Activated naive CD4-positive, alpha-beta T cell treated with anti-CD3 and anti-CD28 coated beads, Interleukin-2, amount 50 U/mL, for 24 hours (primary cell): ENCODE measurements around the gene GNG12.

ENCODE experiments used
- H3K27ac Mint-ChIP-seq: one replicate; pipeline ENCODE4 v1.8.0; 2021; ENCODE audit warnings: mild to moderate bottlenecking, mixed read lengths
- H3K27me3 Mint-ChIP-seq: one replicate; pipeline ENCODE4 v1.8.0; 2021; ENCODE audit warnings: mixed read lengths
- H3K36me3 Mint-ChIP-seq: one replicate; pipeline ENCODE4 v1.8.0; 2021; ENCODE audit warnings: mixed read lengths
- H3K4me1 Mint-ChIP-seq: one replicate; pipeline ENCODE4 v1.8.0; 2021; ENCODE audit warnings: mixed read lengths
- H3K4me3 Mint-ChIP-seq: one replicate; pipeline ENCODE4 v1.8.0; 2021; ENCODE audit warnings: mild to moderate bottlenecking, mixed read lengths
- H3K9me3 Mint-ChIP-seq: one replicate; pipeline ENCODE4 v1.8.0; 2021; ENCODE audit warnings: mixed read lengths

GNG12 gene

GRCh38 chr1:67766141-67766978, 66.9 kb downstream of the GNG12 start:
- Mint-ChIP-seq H3K4me1 (peaks cover 7% of the 10 kb centered on the region), H3K27ac (no peak overlapping the region), H3K36me3 (no peaks in the 10 kb centered on the region), H3K27me3 (peaks cover 12% of the 10 kb centered on the region), H3K4me3 (peak overlapping the region; percentile 60), H3K9me3 (no peaks in the 10 kb centered on the region)

GRCh38 chr1:67764633-67765032, 68.6 kb downstream of the GNG12 start:
- Mint-ChIP-seq H3K27me3 (peaks cover 15% of the 10 kb centered on the region), H3K4me3 (no peak overlapping the region)

GRCh38 chr1:67761730-67762129, 71.5 kb downstream of the GNG12 start:
- Mint-ChIP-seq H3K9me3 (no peaks in the 10 kb centered on the region), H3K27me3 (peaks cover 15% of the 10 kb centered on the region), H3K36me3 (no peaks in the 10 kb centered on the region), H3K27ac (no peak overlapping the region), H3K4me3 (no peak overlapping the region), H3K4me1 (peaks cover 7% of the 10 kb centered on the region)

More at GRCh38 chr1:67764633-67765032, 68.6 kb downstream of the GNG12 start:
- Mint-ChIP-seq H3K4me1 (peaks cover 7% of the 10 kb centered on the region), H3K27ac (no peak overlapping the region), H3K9me3 (no peaks in the 10 kb centered on the region), H3K36me3 (no peaks in the 10 kb centered on the region)

- no peaks in the 10 kb centered on the region for H3K9me3 Mint-ChIP-seq
- no peak overlapping the region for H3K4me3 Mint-ChIP-seq
- no peaks in the 10 kb centered on the region for H3K36me3 Mint-ChIP-seq
- H3K27me3 Mint-ChIP-seq: peaks cover 13% of the 10 kb centered on the region
- no peak overlapping the region for H3K27ac Mint-ChIP-seq
- peaks cover 3% of the 10 kb centered on the region for H3K4me1 Mint-ChIP-seq
Observed at GRCh38 chr1:67761091-67761490, 72.2 kb downstream of the GNG12 start.

- no peaks in the 10 kb centered on the region for H3K4me1 Mint-ChIP-seq
- H3K9me3 Mint-ChIP-seq: no peaks in the 10 kb centered on the region
- H3K36me3 Mint-ChIP-seq: no peaks in the 10 kb centered on the region
- H3K4me3 Mint-ChIP-seq: no peak overlapping the region
- H3K27me3 Mint-ChIP-seq: peaks cover 11% of the 10 kb centered on the region
- no peak overlapping the region for H3K27ac Mint-ChIP-seq
Observed at GRCh38 chr1:67760030-67760821, 73.0 kb downstream of the GNG12 start.

- Mint-ChIP-seq H3K4me1 (peaks cover under 1% of the 10 kb centered on the region), H3K9me3 (no peaks in the 10 kb centered on the region), H3K27me3 (peaks cover 11% of the 10 kb centered on the region), H3K4me3 (no peak overlapping the region), H3K27ac (no peak overlapping the region), H3K36me3 (no peaks in the 10 kb centered on the region)
Observed at GRCh38 chr1:67759692-67760029, 73.6 kb downstream of the GNG12 start.

GRCh38 chr1:67759066-67759465, 74.2 kb downstream of the GNG12 start:
- peaks cover 11% of the 10 kb centered on the region for H3K27me3 Mint-ChIP-seq
- H3K4me1 Mint-ChIP-seq: peaks cover 4% of the 10 kb centered on the region
- no peaks in the 10 kb centered on the region for H3K36me3 Mint-ChIP-seq
- H3K4me3 Mint-ChIP-seq: no peak overlapping the region
- H3K27ac Mint-ChIP-seq: no peak overlapping the region
- no peaks in the 10 kb centered on the region for H3K9me3 Mint-ChIP-seq

GRCh38 chr1:67755619-67756018, 77.6 kb downstream of the GNG12 start:
- Mint-ChIP-seq H3K9me3 (no peaks in the 10 kb centered on the region), H3K27me3 (peaks cover 2% of the 10 kb centered on the region), H3K27ac (no peak overlapping the region), H3K4me1 (peaks cover 4% of the 10 kb centered on the region), H3K4me3 (no peak overlapping the region), H3K36me3 (no peaks in the 10 kb centered on the region)

GRCh38 chr1:67755160-67755559, 78.1 kb downstream of the GNG12 start:
- Mint-ChIP-seq H3K4me3 (no peak overlapping the region), H3K9me3 (no peaks in the 10 kb centered on the region)

GRCh38 chr1:67754526-67754920, 78.7 kb downstream of the GNG12 start:
- no peaks in the 10 kb centered on the region for H3K9me3 Mint-ChIP-seq
- H3K36me3 Mint-ChIP-seq: no peaks in the 10 kb centered on the region
- H3K4me1 Mint-ChIP-seq: peaks cover 4% of the 10 kb centered on the region
- no peak overlapping the region for H3K4me3 Mint-ChIP-seq
- H3K27me3 Mint-ChIP-seq: peaks cover 1% of the 10 kb centered on the region
- H3K27ac Mint-ChIP-seq: no peak overlapping the region

More at GRCh38 chr1:67755160-67755559, 78.1 kb downstream of the GNG12 start:
- peaks cover 4% of the 10 kb centered on the region for H3K4me1 Mint-ChIP-seq
- no peak overlapping the region for H3K27ac Mint-ChIP-seq
- no peaks in the 10 kb centered on the region for H3K36me3 Mint-ChIP-seq
- peaks cover 1% of the 10 kb centered on the region for H3K27me3 Mint-ChIP-seq

- H3K9me3 Mint-ChIP-seq: no peaks in the 10 kb centered on the region
- H3K4me3 Mint-ChIP-seq: no peak overlapping the region
- H3K4me1 Mint-ChIP-seq: peaks cover 4% of the 10 kb centered on the region
- peaks cover 1% of the 10 kb centered on the region for H3K27me3 Mint-ChIP-seq
- H3K36me3 Mint-ChIP-seq: no peaks in the 10 kb centered on the region
- H3K27ac Mint-ChIP-seq: no peak overlapping the region
Observed at GRCh38 chr1:67753776-67754525, 79.3 kb downstream of the GNG12 start.

GRCh38 chr1:67752306-67752705, 81.0 kb downstream of the GNG12 start:
- Mint-ChIP-seq H3K4me3 (no peak overlapping the region), H3K4me1 (peaks cover 9% of the 10 kb centered on the region), H3K36me3 (no peaks in the 10 kb centered on the region), H3K9me3 (no peaks in the 10 kb centered on the region), H3K27ac (no peak overlapping the region), H3K27me3 (peaks cover 5% of the 10 kb centered on the region)

- Mint-ChIP-seq H3K9me3 (no peaks in the 10 kb centered on the region), H3K36me3 (no peaks in the 10 kb centered on the region), H3K4me1 (peaks cover 9% of the 10 kb centered on the region), H3K27me3 (peaks cover 5% of the 10 kb centered on the region), H3K4me3 (no peak overlapping the region), H3K27ac (no peak overlapping the region)
Observed at GRCh38 chr1:67750691-67751054, 82.6 kb downstream of the GNG12 start.

- H3K9me3 Mint-ChIP-seq: no peaks in the 10 kb centered on the region
- H3K36me3 Mint-ChIP-seq: no peaks in the 10 kb centered on the region
- peaks cover 9% of the 10 kb centered on the region for H3K4me1 Mint-ChIP-seq
- no peak overlapping the region for H3K4me3 Mint-ChIP-seq
- no peak overlapping the region for H3K27ac Mint-ChIP-seq
- peaks cover 5% of the 10 kb centered on the region for H3K27me3 Mint-ChIP-seq
Observed at GRCh38 chr1:67749844-67750690, 83.2 kb downstream of the GNG12 start.

- Mint-ChIP-seq H3K27me3 (peaks cover 5% of the 10 kb centered on the region), H3K4me1 (peaks cover 5% of the 10 kb centered on the region), H3K4me3 (no peak overlapping the region), H3K9me3 (no peaks in the 10 kb centered on the region), H3K27ac (no peak overlapping the region), H3K36me3 (no peaks in the 10 kb centered on the region)
Observed at GRCh38 chr1:67749263-67749843, 83.9 kb downstream of the GNG12 start.
